Measurements from ENCODE around the gene POU5F1. TPM values are rescaled to one million over a fixed set of nuclear protein-coding genes. Genes with fewer than 3 reads are reported as not detected.

POU5F1 gene
- total and polyA plus RNA-seq, 10 donors = 0.57 to 3.7 (median 1.5) TPM

DNA sequence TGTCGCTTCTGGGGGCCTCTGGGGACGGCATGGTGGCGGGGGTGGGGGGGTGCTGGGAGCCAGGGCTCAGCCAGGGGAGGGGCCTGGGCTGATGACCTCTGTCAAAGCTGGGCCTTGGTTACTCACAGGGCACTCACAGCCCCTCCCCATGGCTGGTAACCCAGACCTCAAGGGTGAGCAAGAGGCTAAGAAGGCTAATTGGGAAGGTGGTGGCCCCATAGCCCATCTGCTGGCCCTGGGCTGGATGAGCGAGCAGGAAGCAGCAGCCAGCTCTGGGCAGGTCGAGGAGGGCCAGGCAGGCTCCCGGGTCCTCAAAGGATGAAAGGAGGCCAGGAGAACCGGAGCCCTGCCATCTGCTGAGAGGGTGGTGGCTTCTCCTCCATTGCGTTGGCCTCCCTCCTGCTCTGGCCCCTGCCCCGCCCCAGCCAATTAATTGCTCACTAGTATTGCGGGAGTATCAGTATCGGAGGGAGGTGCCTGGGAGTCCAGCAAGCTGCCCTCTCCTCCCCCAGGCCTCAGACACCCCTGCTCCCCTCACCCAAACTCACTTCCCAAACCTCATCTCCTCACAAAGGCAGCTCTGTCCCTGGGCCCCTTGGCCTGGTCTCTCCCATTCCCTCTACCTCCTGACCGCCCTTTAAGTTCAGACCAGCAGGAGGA lies 49.2 kb downstream of the POU5F1 start:
- Histone ChIP-seq H3K4me1 (peaks cover 0 to 5% (median 0%) of the 10 kb centered on the region in 6 donors), H3K9me3 (no peaks in the 10 kb centered on the region), H3K4me3 (no peak overlapping the region), H3K27me3 (replicated peaks in 1 of 7) (peaks cover 0 to 16% (median 0%) of the 10 kb centered on the region in 7 donors), H3K27ac (no peak overlapping the region), H3K36me3 (no peaks in the 10 kb centered on the region)
- no peak for DNase-seq
- TF ChIP-seq, protein P1, sequence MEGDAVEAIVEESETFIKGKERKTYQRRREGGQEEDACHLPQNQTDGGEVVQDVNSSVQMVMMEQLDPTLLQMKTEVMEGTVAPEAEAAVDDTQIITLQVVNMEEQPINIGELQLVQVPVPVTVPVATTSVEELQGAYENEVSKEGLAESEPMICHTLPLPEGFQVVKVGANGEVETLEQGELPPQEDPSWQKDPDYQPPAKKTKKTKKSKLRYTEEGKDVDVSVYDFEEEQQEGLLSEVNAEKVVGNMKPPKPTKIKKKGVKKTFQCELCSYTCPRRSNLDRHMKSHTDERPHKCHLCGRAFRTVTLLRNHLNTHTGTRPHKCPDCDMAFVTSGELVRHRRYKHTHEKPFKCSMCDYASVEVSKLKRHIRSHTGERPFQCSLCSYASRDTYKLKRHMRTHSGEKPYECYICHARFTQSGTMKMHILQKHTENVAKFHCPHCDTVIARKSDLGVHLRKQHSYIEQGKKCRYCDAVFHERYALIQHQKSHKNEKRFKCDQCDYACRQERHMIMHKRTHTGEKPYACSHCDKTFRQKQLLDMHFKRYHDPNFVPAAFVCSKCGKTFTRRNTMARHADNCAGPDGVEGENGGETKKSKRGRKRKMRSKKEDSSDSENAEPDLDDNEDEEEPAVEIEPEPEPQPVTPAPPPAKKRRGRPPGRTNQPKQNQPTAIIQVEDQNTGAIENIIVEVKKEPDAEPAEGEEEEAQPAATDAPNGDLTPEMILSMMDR (IDR thresholded peaks at IDR 0.05 in 8 of 11, conservative IDR thresholded peaks at IDR 0.05 in 3 of 11) = no peak
- TF ChIP-seq POLR2A (IDR thresholded peaks at IDR 0.05) = no peak
- TF ChIP-seq POLR2AphosphoS5 (IDR thresholded peaks at IDR 0.05) = no peak
- WGBS, 5 donors = 80 to 95% (median 88%) methylated on average over 12 of the region's 12 CpGs
- intact Hi-C loops (cut with DNase I; ENCODE audit: low total_unique reads) = no loop called here

- H3K4me3 ChIP-seq = no peak within 1 kb of the TSS
- intact Hi-C loops (cut with DNase I; ENCODE audit: low total_unique reads) = no loop called here
- H3K9me3 ChIP-seq = no peaks in the 10 kb centered on the region
- TF ChIP-seq, protein P1 (IDR thresholded peaks at IDR 0.05 in 8 of 11, conservative IDR thresholded peaks at IDR 0.05 in 3 of 11) = no peak
- TF ChIP-seq POLR2AphosphoS5 (IDR thresholded peaks at IDR 0.05) = no peak
- no peak for TF ChIP-seq POLR2A (IDR thresholded peaks at IDR 0.05)
- peaks cover 0 to 11% (median 0%) of the 10 kb centered on the region in 6 donors for H3K4me1 ChIP-seq
- no peak within 1 kb of the TSS for H3K27ac ChIP-seq
- H3K36me3 ChIP-seq = no peaks in the 10 kb centered on the region
- H3K27me3 ChIP-seq (replicated peaks in 1 of 7) = peaks cover 0 to 20% (median 0%) of the 10 kb centered on the region in 7 donors
- DNase-seq = no peak
- 75 to 82% (median 77%) methylated on average over 23 to 26 of the region's 26 CpGs for WGBS, 5 donors
Measured at GRCh38 chr6:31120151-31120915, 50.1 kb downstream of the POU5F1 start, which contains the start of gene CDSN. TSS of gene CDSN (minus strand) at chr6:31120446. CDS start at chr6:31120419, 27 bp downstream.

DNA sequence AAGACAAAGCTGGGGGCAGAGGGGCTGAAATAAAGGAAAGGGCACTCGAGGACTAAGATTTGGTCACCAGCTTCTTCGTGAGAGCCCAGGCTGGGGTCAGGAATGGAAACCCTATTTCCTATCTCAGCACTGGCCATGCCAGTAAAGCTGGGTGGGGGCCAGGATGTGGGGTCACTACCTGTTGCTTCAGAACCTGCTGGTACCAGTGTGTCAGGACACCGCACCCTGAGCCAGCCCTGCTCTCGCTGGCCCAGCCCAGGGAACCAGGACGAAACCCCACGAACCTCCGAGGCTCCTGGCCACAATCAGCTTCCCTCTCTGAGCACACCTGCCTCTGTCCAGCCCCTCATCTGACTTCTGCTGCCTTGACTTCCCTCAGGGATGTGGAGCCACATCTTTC lies 52.3 kb downstream of the POU5F1 start:
- no peaks in the 10 kb centered on the region for H3K9me3 ChIP-seq
- WGBS, 5 donors = 67 to 85% (median 72%) methylated on average over 6 to 7 of the region's 7 CpGs
- TF ChIP-seq POLR2AphosphoS5 (IDR thresholded peaks at IDR 0.05) (no peak), POLR2A (IDR thresholded peaks at IDR 0.05) (no peak)
- TF ChIP-seq, protein P1 (IDR thresholded peaks at IDR 0.05 in 8 of 11, conservative IDR thresholded peaks at IDR 0.05 in 3 of 11) = no peak
- peak; percentile 46 for DNase-seq
- H3K27ac ChIP-seq = no peak overlapping the region
- H3K4me1 ChIP-seq = peaks cover 0 to 22% (median 0%) of the 10 kb centered on the region in 6 donors
- no peaks in the 10 kb centered on the region for H3K36me3 ChIP-seq
- H3K27me3 ChIP-seq (replicated peaks in 1 of 7) = peaks cover 0 to 20% (median 0%) of the 10 kb centered on the region in 7 donors
- H3K4me3 ChIP-seq = no peak overlapping the region
- intact Hi-C loops (cut with DNase I; ENCODE audit: low total_unique reads) = no loop called here

Data from spleen (tissue), 11 donors.